Prostate gland (tissue), 2 donors: ENCODE measurements around the gene GHR. TPM values are rescaled to one million over a fixed set of nuclear protein-coding genes. Genes with fewer than 3 reads are reported as not detected.

Source experiments
- DNase-seq: peaks from one replicate; pipeline ENCODE4 v3.0.0-alpha.2; 2019; ENCODE audit warnings: low spot score
- H3K27ac ChIP-seq, 2 donors: fragments of 200-600 bp; sonication (generic); 2 replicates each; pipeline ENCODE4 v1.5.1; 2017 to 2019
- H3K27me3 ChIP-seq: fragments of 200-600 bp; sonication (generic); replicated peaks from 2 replicates; pipeline ENCODE4 v1.5.1; 2019; ENCODE audit not compliant: insufficient read depth
- H3K36me3 ChIP-seq, 2 donors: fragments of 200-600 bp; sonication (generic); 1 replicate in 1 of 2; 2 replicates in 1 of 2; pipeline versions ENCODE4 v1.5.1 to v1.8.1; 2017 to 2019
- H3K4me1 ChIP-seq: fragments of 200-600 bp; sonication (generic); replicated peaks from 2 replicates; pipeline ENCODE4 v1.5.1; 2019
- H3K4me3 ChIP-seq, 2 donors: fragments of 200-600 bp; sonication (generic); 2 replicates each; pipeline ENCODE4 v1.5.1; 2017 to 2019
- H3K9me3 ChIP-seq: fragments of 200-600 bp; sonication (generic); 2 replicates; pipeline ENCODE4 v1.5.1; 2017
- CTCF ChIP-seq, 4 experiments: fragments of 200-600 bp in 2 of 4; fragments of 450-650 bp in 2 of 4; sonication (generic) in 2 of 4; IDR thresholded peaks; 1 replicate in 3 of 4; 2 replicates in 1 of 4; pipeline ENCODE4 v1.5.1; 2016 to 2019; ENCODE audit warnings: antibody characterized with exemption in 4 of 4, mild to moderate bottlenecking in 2 of 4, moderate library complexity in 2 of 4
- POLR2A ChIP-seq: fragments of 450-650 bp; IDR thresholded peaks from one replicate; pipeline ENCODE4 v1.6.1; 2016; ENCODE audit warnings: antibody characterized with exemption, mild to moderate bottlenecking
- POLR2AphosphoS5 ChIP-seq: sonication (generic); formaldehyde crosslinking; IDR thresholded peaks from one replicate; pipeline ENCODE4 v1.6.1; 2017; ENCODE audit warnings: antibody characterized with exemption
- WGBS: methylation state at CpG from one replicate; pipeline ENCODE4 v1.1.5; 2018; 5-methylcytosine and 5-hydroxymethylcytosine counted together
- intact Hi-C: fragments of 100-400 bp; cut with DNase I; formaldehyde crosslinking; loops from one replicate; pipeline ENCODE4 v1.14.2; 2022
- total RNA-seq, 2 donors: library from RNA; depleted of rRNA; stranded (reverse); fragments of >200 nt; gene quantifications; one replicate each; pipeline ENCODE4 v1.1.0, GENCODE V29; 2016

The GHR gene
- total RNA-seq, 2 donors from 2014 or later, result 11.8 to 15.5 TPM

DNA sequence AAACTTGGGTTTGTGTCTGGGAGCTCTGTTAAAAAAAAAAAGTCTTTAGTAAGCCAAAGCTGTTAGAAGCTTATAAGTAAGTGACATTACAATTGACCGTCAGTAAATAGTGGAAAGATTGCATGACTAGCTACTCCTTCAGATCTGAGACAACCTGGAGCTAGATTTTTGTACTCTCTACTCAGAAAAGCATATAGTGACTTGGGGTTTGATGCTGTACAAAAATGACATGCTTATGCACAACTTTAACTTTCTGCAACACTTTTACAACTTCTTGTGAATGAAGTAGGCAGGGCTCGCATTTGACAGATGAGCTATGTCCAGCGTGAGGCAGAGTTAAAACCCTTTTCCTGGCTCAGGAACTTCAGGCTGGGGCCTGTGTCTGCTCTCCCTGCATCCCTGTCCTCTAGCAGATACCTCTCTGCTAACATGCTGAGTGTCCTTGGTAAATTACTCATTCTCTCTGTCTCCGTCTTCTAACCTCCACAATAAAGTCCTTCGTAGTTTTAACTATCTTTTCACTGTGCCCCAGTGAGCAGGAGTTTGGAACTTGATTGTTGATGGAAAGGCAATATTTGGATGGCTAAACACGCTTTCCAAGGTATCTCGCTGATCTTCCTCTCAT lies 471 bp upstream of the GHR start:
- Histone ChIP-seq H3K27ac (peak overlapping the region; percentile 81 to 92), H3K27me3 (no peaks in the 10 kb centered on the region), H3K4me3 (peak overlapping the region; percentile 60 to 76), H3K4me1 (peaks cover 3% of the 10 kb centered on the region), H3K36me3 (no peaks in the 10 kb centered on the region), H3K9me3 (no peaks in the 10 kb centered on the region)
- 5% methylated on average over 7 of the region's 7 CpGs for WGBS
- TF ChIP-seq POLR2A, result no peak
- no peak for TF ChIP-seq POLR2AphosphoS5
- TF ChIP-seq CTCF (IDR thresholded peaks at IDR 0.05), result no peak
- intact Hi-C loops, result loop anchor here (2.0 to 10.0 kb wide), 3 partner anchors 160 to 345 kb away; no protein-coding TSS in a partner anchor
- no peak for DNase-seq

DNA sequence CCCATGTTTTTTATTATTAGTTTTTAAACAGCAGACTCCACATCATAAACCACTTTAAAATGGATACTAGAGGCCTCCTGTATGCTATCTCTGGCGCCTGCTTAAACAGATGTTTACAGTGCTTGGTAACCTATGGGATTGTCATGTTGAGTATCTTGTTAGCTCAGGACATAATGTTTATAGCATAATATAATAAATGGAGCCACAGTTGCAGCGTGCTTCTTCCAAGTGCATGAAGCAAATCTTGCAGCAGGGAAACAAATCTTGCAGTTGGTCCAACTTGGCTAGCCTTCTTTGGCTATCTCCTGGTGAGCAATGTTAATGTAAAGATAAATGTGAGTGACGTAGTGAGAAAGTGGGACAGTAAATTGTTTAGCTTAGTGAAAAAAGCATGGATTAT lies 2.8 kb downstream of the GHR start:
- Histone ChIP-seq H3K9me3 (no peaks in the 10 kb centered on the region), H3K4me3 (no peak overlapping the region), H3K36me3 (no peaks in the 10 kb centered on the region), H3K27ac (no peak overlapping the region), H3K27me3 (no peaks in the 10 kb centered on the region), H3K4me1 (peaks cover 3% of the 10 kb centered on the region)
- intact Hi-C loops, result loop anchor here (10.0 kb wide), 1 partner anchor 229 kb away; no protein-coding TSS in a partner anchor
- TF ChIP-seq CTCF (IDR thresholded peaks at IDR 0.05) (no peak), POLR2A (no peak), POLR2AphosphoS5 (no peak)
- 48% methylated on average over 3 of the region's 3 CpGs for WGBS
- no peak for DNase-seq

DNA sequence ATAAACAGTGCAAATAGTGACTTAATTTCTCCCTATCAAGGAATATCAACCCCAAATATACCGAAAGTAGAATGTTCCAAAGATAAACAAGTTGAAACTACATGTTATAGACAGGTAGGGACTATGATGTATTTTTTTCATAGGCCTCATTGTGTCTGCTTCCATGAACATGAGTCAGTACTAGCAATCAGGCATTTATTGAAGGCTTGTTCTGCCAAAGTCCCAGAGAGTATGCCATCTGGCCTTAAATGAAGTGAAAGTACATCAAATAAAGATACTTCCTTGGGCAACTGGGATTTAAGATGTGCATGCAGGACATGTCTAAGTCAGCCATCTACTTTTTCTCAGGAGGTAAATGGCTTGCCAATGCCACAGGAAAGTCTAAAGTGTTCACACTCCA lies 6.5 kb downstream of the GHR start:
- H3K9me3 ChIP-seq, result no peaks in the 10 kb centered on the region
- WGBS, result 38% methylated on average over 1 of the region's 1 CpG
- no peak overlapping the region for H3K4me3 ChIP-seq
- H3K27me3 ChIP-seq, result no peaks in the 10 kb centered on the region
- H3K36me3 ChIP-seq, result no peaks in the 10 kb centered on the region
- peak overlapping the region in 1 of 2 donors; percentile 53 for H3K27ac ChIP-seq
- intact Hi-C loops, result loop anchor here (10.0 kb wide), 1 partner anchor 225 kb away; no protein-coding TSS in a partner anchor
- peaks cover 3% of the 10 kb centered on the region for H3K4me1 ChIP-seq
- TF ChIP-seq POLR2AphosphoS5 (peak; percentile 87), POLR2A (no peak)
- DNase-seq, result peak; percentile 65

DNA sequence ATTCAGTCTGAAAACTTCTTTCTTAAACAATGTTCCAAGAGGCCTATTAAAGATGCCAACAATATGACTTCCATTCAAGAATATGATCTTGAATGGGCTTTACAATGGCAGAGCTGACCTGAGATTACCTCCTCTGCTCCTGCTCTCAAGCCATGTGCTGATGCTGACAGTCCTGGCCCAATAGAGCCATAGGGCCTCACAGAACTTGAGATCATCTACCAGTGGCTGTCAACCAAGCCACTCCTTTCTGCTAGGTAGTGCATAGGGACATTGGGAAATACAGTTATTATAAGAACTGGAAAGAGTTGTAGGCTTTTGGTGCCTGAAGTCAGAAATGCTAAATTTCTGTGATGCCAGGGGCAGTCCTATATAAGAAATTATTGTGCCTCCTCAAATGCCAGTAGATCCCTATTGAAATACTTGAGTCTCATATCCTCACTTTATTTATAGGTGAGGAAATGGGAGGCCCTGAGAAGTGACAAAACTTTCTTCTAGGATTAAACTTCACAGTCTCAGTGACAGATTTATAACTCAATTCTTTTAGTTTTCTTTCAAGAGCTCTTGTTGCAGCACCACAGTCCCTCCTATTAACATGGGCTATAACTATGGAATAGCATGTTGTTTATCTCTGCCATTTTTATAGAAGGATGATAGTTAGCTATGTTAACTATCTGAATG lies 10.9 kb downstream of the GHR start:
- no peak for DNase-seq
- Histone ChIP-seq H3K4me3 (no peak overlapping the region), H3K36me3 (no peaks in the 10 kb centered on the region), H3K4me1 (no peaks in the 10 kb centered on the region), H3K9me3 (no peaks in the 10 kb centered on the region), H3K27ac (no peak overlapping the region), H3K27me3 (no peaks in the 10 kb centered on the region)
- intact Hi-C loops, result no loop called here
- TF ChIP-seq CTCF (IDR thresholded peaks at IDR 0.05), result no peak
- no peak for TF ChIP-seq POLR2A
- no peak for TF ChIP-seq POLR2AphosphoS5

- Histone ChIP-seq H3K4me3 (no peak overlapping the region), H3K27me3 (no peaks in the 10 kb centered on the region), H3K36me3 (no peaks in the 10 kb centered on the region), H3K27ac (no peak overlapping the region), H3K9me3 (no peaks in the 10 kb centered on the region), H3K4me1 (no peaks in the 10 kb centered on the region)
- intact Hi-C loops, result no loop called here
- no peak for TF ChIP-seq POLR2AphosphoS5
- TF ChIP-seq POLR2A, result no peak
- no peak for TF ChIP-seq CTCF (IDR thresholded peaks at IDR 0.05)
- no peak for DNase-seq
These were observed 12.8 kb downstream of the GHR start for GRCh38 chr5:42436051-42436450.
